Measurements from ENCODE around the gene SPCS3.
A peak's percentile ranks its signal among the peaks of the same experiment; 100 is the strongest.
"Not testable (repeated sequence)": the region's sequence is repeated elsewhere in the genome, so short reads cannot be mapped to it uniquely, and the experiment has no call there.

SPCS3 gene

DNA sequence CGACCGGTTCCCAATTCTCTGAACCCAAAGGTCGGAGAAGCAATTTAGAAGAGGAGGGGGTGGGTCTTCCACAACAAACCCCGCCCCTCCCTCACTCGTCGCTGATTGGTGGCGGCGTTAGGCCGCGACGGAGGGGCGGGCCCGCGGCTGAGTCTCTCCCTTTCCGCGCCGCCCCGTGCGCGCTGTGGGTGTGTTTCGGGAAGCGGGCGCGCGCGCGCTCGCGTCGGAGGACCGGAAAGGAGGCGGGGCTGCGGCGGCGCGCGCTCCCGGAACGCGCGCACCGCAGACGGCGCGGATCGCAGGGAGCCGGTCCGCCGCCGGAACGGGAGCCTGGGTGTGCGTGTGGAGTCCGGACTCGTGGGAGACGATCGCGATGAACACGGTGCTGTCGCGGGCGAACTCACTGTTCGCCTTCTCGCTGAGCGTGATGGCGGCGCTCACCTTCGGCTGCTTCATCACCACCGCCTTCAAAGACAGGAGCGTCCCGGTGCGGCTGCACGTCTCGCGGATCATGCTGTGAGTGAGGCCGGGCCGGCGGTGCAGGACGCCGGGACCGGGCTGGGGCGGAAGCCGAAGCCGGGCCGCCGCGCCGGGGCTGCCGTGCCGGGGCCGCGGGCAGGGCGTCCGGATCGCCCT is at the start of gene SPCS3:
SPCS3 (plus strand) TSS at position 263 of the 636 bp plus-strand sequence; CDS start at position 374, 111 bp downstream.
- DNase-seq: peak; percentile 96

DNA sequence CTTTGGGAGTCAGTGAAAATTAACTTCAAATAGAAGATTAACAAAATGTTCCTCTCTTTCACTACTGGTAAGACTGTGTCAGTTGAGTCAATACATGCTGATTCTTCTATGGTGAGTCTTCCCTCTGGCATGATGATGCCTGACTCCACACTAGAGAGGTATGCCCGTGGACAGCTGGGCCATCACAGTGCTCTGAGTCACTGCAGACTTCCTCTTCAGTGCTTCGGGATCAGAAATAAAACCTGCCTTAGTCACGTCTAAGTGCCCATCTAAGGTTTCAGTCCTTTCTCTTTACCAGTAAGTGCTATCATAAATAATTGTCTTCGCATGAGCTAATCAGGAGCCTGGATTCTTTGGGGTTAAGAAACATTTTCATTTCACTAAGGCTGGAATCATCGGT is 49.1 kb upstream of the SPCS3 start:
- DNase-seq: no peak

DNA sequence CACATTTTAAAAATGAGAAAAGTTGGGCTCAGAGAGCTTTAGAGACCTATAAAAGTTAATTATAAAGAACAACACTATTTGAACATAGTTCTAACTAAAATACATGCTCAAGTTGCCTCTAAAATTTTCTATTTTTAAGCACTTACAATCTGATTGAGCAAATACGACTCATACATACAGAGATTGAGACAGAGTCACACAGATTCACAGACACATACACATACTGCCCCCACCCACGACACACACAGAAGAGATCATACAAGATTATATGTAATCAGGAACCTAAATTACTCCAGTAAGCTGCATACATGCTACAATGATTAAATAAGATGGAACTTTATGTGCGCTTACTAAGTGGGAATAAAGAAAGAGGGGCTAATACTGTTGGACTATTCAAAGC is 48.0 kb upstream of the SPCS3 start:
- no peak for DNase-seq

DNA sequence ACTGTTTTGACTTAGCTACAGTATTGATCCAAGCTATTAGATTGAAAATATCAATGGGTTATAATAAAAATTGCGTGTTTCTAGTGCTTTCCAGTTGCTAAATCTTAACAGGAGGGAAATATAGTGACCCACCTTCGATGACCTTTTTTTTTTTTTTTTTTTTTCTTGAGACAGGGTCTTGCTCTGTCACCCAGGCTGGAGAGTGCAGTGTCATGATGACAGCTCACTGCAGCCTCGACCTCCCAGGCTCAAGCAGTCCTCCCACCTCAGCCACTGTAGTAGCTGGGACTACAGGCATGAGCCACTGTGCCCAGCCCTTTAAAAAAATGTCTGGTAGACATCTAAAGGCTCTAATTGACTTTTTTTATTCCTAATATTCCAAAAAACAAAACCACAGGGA is 47.0 kb upstream of the SPCS3 start:
- DNase-seq: no peak

DNA sequence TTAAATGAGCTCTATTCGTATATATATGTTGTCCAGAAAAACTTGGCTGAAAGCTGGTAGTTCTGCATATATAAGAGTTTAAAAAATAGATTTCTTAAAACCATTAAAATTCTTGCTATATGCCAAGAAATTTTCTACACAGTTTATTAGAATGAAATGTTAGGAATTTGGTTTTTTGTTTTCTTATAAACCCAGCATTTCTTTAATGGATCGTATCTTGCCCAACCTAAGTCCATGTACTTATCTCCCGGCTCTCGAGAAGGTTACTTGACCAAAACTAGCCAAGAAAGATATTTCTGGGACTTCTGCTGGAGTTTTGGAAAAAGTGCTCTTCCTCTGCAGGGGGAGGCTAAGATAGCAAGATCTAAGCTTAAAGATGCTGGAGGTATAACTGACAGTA is 46.0 kb upstream of the SPCS3 start:
- DNase-seq: no peak

DNA sequence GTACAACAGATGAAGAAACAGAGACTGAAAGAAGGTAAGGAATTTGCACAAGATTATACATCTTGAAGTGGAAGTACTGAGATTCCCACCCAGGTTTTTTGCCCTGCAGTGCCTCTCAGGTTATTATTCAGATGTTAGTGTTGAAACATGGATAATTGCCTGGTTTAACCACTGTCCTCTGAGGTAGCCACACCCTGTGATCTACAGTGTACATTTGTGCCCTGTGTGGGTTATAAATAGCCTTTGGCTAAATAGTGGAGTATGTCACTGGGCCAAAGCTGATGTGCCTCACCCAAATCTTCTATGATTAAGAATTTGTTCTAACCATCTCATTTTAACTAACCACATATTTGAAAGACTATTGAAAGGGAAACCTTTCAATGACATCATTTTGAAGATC is 45.3 kb upstream of the SPCS3 start:
- DNase-seq: no peak

DNA sequence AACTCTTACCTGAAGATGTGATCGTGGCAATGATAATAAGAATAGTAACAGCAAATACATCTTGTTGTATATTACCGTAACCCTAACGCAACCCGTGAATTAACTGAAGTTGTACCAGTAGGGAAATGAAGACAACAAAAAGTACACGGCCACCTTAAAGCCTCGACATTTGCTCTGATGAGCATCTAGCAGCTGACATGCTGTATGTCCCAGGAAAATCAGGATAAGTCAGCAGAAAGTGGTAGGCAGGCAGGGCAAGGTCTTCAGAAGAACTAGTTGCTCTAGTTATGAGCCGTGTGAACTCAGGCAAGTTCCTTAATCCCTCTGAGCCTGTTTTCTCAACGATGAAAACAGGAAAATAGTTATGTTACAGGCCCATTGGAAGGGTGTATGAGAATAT is 43.1 kb upstream of the SPCS3 start:
- no peak for DNase-seq

DNA sequence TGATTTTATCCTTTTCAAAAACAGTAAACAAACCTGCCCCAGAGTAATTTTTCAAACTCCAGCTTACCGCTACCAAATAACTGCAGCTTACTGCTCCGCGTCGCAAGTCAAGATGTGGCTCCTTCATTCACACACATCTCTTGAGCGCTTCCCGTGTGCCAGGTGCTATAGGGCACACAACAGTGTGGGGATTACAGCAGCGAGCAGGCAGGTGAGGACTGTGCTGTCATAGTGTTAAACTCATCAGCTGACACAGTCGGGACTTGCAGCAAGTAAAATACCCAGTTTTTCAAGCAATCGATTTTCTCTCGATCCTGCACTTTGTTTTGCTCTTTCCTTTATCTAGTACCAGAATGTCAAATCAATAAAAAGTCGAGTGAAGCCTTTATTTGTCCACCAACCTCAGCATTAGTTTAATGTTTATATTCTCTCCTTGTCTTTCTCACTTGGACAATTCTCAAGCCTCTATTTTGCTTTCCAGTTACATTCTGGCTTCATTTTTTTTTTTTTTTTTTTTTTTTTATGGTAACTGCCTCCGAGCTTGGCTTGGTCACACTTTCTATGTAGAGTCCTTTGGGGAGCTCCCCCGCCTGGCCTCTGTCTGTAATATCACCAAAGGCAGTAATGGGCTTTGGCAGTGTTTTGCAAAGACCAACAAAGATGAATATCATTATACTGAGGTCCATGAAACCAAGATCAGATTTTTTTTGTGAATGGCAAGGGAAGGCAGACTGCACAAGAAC is 42.4 kb upstream of the SPCS3 start:
- peak; percentile 37 for DNase-seq

DNA sequence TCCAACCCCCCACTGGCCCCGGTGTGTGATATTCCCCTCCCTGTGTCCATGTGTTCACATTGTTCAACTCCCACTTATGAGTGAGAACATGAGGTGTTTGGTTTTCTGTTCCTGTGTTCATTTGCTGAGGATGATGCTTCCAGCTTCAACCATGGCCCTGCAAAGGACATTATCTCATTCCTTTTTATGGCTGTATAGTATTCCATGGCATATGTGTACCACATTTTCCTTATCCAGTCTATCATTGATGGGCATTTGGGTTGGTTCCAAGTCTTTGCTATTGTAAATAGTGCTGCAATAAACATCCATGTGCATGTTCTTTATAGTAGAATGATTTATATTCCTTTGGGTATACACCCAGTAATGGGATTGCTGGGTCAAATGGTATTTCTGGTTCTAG is 40.2 kb upstream of the SPCS3 start:
- not testable (repeated sequence) for DNase-seq

DNA sequence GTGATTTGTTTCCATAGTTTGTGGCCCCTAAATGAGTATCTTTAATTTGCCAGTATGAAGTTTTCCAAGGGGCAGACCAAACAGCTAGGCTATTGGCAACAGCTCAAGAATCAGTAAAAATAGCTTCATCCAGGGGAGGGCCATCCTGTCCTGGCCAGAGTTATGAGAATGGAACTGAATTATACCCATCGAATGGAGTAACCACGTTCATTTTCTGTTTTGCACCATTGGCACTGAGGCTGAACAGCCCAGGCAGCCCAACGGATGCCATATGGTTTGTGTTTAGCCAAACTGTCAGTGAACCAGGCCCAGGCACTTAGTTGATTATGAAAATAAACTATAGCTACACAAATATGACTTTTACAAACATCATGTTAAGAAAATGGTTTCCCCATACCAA is 33.0 kb upstream of the SPCS3 start:
- DNase-seq: no peak

DNA sequence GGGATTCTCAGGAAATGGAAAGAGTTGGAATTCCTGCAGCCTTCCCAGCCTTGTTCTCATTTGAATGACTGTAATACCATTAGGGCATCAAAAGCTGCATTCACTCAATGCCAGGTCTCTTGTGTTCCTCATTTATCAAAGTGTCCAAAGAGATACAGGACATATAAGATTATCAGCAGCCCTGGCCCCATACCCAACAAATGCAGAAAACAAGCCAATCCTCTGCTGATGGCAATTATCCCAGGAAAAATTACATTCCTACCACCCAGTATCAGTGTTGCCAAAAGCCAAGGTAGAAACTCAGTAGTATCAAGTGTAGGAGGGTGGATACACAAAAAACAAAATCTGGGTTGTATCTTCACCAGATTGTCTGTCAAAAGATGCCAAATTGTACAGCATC is 32.2 kb upstream of the SPCS3 start:
- DNase-seq: no peak

DNA sequence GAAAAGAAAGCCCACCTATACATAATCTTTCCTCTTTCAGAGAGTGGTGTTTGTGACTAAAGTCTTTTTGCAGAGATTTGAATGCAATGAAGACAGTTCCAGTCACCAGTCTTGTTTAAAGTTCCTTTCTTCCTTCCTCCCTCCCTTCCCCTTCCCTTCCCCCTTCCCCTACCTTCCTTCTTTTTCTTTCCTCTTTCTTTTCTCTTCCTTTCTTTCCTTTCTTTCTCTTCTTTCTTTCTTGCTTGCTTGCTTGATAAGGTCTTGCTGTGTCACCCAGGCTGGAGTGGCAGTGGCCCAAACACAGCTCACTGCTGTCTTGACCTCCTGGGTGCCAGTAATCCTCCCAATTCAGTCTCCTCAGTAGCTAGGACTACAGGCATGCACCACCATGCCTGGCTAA is 31.7 kb upstream of the SPCS3 start:
- DNase-seq: no peak

DNA sequence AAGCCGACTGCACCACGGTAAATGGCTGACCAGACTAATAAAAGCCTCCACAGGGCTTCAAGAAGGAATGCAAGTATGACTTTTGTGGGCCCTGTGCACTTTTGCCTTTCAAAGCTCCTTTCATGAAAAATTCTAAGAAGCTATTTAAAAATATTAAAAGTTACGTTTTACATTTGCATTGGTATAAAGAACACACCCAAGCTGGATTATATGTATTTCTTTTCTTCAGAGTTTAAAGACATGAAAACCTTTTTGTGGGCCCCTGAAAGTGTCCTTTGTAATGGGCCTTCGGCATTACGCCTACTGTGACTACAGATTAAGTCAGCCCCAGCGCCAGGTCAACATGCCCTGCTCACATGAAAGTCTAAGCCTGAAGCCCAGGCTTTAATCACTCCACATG is 30.2 kb upstream of the SPCS3 start:
- DNase-seq: no peak

DNA sequence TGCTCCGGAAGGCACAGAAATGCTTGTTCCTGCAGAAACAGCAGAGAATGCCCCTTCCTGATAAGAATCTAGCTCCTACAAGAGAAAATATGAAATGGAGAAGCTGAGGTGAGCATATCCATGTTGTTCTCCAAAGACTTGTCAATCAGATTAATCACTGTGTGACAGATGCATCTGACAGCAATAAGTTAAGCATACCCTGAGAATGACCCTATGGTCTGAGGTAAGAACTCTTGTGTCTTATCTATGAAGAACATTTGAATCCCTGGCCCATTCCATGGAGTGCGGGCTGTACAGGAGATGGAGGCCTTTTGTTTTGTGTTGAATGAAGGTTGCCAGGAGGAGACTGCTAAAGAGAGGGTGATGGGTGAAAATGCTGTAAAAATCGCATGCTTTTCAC is 29.2 kb upstream of the SPCS3 start:
- DNase-seq: no peak

DNA sequence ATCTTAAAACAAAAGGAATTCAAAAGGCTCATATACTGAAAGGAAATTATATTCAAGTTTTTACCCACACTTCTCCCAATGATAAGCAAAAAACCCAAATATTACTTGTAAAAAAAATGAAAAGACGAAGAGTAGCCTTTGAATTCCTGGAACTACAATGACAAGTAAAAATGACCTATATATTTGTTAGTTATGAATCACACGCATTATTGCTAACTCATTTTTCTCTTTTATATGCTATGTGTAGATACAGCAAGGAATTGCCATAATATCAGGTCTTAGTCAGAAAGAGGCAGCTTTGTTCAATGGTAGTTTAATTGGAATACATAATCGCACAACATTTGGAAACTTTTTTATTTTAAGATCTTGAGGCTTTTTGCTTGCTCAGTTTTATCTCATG is 28.0 kb upstream of the SPCS3 start:
- no peak for DNase-seq

DNA sequence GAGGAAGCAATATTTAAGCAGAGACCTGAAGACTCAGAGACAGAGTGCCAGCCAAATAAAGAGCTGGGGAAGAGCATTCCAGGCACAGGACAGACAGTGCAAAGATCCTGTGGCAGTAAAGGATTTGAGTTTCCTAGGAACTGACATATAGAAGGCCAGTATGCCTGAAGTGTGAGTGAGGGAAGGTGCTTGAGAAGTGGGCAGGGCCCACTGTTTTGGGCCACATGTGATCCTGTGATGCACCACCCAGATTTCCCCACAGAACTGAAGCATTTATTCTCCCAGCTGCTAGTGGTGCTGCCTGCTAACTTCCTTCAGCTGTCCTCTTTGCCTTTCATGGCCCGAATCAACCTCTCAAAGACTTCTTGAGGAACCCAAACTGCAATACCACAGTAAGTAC is 26.8 kb upstream of the SPCS3 start:
- no peak for DNase-seq

DNA sequence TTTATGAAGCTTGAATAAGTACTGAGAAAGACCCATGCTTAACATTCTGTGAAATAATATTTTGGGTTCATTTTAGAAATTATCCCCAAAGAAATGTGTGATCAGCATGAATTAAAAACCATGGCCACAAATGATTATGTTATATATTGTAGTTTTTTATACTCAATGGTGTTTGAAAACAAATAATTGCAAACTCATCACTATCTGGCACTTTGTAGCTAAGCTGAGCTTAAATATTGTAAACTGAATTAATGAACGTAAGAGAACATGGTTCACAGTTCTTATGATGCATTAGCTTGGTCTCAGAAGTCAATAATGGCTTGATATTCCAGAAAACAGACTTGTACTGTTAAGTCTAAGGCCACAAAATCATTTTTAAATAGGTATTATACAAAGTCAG is 26.1 kb upstream of the SPCS3 start:
- no peak for DNase-seq

DNA sequence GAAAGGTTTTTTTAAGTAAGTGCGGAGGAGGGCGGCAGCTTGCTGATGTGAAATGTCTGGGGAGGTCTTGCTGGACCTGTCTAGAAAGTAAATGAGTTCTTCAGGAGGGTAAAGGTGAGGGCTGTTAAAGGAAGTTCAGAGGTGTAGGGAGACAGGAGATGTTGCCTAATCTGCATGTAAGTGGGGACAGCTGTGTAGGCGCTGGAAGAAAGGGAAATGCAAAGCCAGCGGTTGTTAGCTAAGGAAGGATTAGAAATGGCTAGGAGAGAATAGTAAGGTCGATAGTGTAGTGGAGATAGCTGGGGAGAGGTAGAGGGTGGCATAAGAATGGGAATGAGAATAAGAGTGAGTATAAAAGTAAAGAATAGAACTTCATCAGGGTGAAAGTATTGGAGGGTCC is 23.9 kb upstream of the SPCS3 start:
- DNase-seq: not testable (repeated sequence)

DNA sequence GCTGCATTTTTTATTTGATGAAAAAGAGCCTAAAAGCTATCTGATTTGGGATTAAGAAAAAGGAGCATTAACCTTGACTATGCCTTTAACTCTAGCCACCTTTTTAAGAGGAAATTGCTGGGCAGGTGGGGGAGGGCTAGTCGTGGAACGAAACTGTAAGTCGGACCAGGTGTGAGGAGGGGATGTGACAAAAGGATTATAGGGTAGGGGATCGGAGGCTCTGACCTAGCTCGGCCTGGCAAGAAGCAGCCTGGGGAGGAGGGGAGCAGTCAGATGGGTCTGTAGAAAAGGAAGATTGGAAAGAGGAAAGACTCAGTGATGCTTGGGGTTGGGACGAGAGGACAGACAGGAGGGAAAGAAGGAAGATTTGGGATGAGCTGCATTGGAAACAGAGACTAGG is 21.1 kb upstream of the SPCS3 start:
- no peak for DNase-seq

DNA sequence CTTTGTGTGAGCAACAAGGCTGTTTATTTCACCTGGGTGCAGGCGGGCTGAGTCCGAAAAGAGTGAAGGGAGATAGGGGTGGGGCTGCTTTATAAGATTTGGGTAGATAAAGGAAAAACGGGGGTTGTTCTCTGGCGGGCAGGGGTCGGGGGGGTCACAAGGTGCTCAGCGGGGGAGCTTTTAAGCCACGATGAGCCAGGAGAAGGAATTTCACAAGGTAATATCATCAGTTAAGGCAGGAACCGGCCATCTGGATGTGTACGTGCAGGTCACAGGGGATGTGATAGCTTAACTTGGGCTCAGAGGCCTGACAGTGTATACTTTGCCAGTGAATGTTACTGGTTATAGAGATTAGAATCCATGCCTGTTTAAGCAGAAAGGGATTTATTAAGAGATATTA is 19.7 kb upstream of the SPCS3 start:
- DNase-seq: no peak

DNA sequence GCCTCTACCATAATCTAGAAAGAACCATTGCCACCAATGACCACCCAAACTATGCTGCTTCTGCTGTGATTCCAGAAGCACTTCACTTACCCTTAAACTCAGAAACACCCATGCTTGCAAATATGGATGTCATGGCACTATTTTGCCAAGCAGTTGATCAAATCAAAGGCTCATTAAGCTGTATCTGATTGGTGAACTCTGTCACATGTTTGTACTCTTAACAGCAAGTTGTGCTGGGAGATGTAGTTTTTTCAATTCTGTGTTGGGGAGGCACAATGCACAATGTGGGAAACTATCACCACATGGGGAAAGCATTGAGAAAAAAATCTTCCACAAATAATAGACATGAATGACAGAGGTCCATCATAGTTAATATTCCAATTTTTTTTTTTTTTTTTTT is 19.2 kb upstream of the SPCS3 start:
- DNase-seq: no peak

DNA sequence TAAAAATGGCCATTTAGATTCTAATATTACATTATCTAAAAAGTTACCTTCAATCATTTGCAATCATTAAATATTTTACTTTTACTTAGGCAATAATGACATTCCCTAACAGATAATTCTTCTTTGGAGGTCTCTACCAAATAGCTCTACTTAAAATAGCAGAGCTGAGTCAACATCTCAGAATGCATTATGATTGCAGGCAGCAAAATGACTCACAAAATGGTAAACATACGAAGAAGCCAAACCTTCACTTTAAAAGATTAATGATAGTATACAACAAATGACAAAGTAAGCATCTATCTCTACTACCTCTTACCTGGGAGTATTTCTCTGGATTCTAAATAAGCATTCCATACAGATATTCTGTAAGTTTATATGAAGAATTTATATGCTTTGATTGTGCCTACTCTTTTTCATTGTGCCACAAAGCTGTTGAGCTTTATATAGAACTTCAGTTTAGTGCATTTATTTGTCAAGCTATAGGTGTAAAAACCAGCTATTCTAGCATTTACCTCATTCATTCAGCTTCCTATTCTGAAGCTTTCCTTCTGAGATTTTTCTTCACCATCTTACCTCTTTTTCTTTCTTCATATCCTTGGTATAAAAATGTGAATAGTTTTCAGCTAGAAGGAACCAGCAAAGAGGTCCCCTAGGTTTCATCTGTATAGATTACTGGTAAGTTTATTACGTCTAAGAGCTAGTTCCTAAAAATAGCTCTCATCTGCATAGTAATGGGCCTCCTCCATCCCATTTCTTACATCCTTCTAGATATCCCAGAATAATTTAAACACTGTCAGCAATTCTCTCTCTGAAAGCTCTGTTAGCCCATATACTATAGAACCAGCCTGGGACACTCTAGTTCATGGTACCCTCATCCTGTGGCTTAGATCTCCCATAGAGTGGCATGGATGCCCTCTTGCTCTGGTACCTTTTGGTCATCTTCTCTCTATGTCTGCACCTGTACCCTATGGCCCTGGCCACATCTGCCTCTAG is 17.2 kb upstream of the SPCS3 start:
- no peak for DNase-seq

DNA sequence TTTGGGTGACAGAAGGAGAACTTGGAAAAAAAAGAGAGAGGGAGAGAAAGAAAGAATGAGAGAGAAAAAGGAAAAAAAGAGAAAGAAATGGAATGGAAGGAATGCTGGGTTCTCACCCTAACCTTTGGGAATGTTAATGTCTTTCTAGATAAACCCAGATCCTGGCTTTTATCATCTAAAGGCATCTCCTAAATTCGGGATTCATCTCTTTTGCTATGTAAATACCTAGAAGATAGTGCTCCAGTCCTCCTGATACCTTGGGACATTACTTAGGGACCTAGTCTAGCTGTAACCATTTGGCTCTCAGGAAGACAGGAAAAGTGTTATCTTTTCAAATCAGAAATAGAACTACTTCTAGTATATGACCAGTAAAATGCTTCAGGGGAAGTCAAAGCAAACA is 15.8 kb upstream of the SPCS3 start:
- no peak for DNase-seq

All from activated naive CD4-positive, alpha-beta T cell treated with anti-CD3 and anti-CD28 coated beads, Interleukin-2, amount 50 U/mL, for 16 hours (primary cell).